ENCODE results near the gene STK10. TPM values are rescaled to one million over a fixed set of nuclear protein-coding genes. Genes with fewer than 3 reads are reported as not detected.
A peak's percentile ranks its signal among the peaks of the same experiment; 100 is the strongest.

STK10 gene
- total RNA-seq = 10 to 100 TPM in 2 of 4 donors, 1 to 10 TPM in 2; 3.3 to 24.6 (median 13.4) TPM

GRCh38 chr5:172188033-172188892, at the start of gene STK10:
Gene STK10, minus strand, starts transcription at chr5:172188224. Its CDS starts 182 bp downstream, at chr5:172188042.
- H3K36me3 ChIP-seq = no peaks in the 10 kb centered on the region
- peak within 1 kb of the TSS; percentile 71 to 84 for H3K27ac ChIP-seq
- DNase-seq = peak; percentile 83 to 91
- intact Hi-C loops (cut with DNase I; ENCODE audit: low total_unique reads) = loop anchor here (5.0 kb wide), 1 partner anchor 81 kb away; no protein-coding TSS in a partner anchor
- TF ChIP-seq POLR2A (IDR thresholded peaks at IDR 0.05) = peak in 1 of 2 donors; percentile 60
- TF ChIP-seq CTCF (IDR thresholded peaks at IDR 0.05) = peak; percentile 83 to 89 (median 87)
- H3K27me3 ChIP-seq = no peaks in the 10 kb centered on the region
- peak within 1 kb of the TSS; percentile 67 to 77 for H3K4me3 ChIP-seq
- no peaks in the 10 kb centered on the region for H3K9me3 ChIP-seq
- H3K4me1 ChIP-seq = no peaks in the 10 kb centered on the region

DNA sequence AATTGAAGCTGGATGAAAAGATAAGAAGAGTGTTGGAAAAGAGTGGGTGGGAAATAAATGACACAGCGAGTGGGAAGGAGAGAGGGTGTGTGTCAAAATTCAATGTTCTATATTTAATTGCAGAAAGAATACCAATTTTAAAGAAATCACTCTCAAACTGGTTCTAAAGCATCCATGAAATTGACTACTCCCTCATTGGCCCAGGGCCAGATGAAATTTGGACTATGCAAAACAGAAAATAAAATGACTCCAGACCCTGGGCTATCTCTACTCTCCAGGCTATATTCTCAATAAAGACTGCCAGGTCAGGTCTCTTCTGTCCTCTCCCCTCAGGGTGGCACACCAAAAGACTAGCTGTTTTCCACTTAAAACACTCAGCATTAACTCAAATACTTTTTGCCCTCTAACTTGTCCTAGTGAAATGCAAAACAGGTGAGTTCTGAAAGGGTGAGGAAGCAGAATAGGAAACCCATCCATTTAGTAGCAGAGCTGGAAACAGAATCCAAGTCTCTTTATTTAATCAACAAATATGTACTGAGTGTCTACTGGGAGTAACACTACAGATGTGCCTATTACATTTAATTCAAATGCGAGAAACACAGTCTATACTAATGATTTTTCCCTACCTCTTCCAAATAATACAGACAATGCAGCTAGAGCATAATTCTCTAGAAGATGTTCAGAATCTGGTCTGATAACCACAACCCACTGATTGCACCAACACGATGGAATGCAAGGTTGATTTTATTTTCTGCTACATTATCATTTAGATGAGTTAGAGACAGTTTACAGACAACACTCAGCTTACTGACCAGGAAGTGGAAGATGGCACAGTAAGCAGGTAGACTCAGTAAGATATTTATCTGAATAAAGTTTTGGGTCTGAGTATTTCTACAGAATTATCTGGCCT, 48.1 kb upstream of the STK10 start:
- no peaks in the 10 kb centered on the region for H3K36me3 ChIP-seq
- intact Hi-C loops (cut with DNase I; ENCODE audit: low total_unique reads) = no loop called here
- no peaks in the 10 kb centered on the region for H3K9me3 ChIP-seq
- no peak overlapping the region for H3K27ac ChIP-seq
- no peaks in the 10 kb centered on the region for H3K4me1 ChIP-seq
- H3K27me3 ChIP-seq = no peaks in the 10 kb centered on the region
- no peak overlapping the region for H3K4me3 ChIP-seq
- DNase-seq = no peak
- TF ChIP-seq CTCF (IDR thresholded peaks at IDR 0.05) = no peak

DNA sequence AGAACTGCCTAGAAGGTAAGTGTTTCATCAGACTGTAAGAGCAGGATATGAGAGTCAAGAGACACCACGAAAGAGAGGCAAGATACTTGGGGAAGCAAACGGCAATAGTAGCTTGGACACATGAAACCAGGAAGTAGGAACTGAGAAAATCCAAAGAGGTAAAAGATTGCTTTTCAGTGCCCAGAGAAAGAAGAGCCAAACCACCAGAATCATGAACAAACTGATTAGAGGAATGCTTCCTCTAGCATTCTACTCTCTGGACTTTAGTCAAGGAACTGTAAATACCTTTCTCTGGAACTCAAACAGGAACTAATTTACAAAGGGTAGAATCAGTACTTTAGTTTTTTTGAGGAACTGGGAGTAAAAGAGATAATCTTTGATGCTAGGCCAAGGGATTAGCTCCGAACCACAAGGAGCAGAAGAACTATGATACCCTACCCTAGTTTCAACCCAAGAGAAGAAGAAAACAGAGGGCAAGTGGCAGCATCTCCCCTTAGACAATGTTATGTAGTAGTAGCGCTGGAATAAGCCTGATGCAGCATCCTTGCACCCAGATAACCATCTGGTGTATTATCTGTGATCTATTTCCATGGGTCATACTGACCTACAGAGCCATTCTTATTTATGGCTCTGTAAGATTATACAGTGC, 47.2 kb upstream of the STK10 start:
- intact Hi-C loops (cut with DNase I; ENCODE audit: low total_unique reads) = no loop called here
- H3K27me3 ChIP-seq = no peaks in the 10 kb centered on the region
- no peak overlapping the region for H3K27ac ChIP-seq
- TF ChIP-seq POLR2A (IDR thresholded peaks at IDR 0.05) (no peak), CTCF (IDR thresholded peaks at IDR 0.05) (no peak)
- H3K4me1 ChIP-seq = no peaks in the 10 kb centered on the region
- H3K9me3 ChIP-seq = no peaks in the 10 kb centered on the region
- H3K4me3 ChIP-seq = no peak overlapping the region
- no peaks in the 10 kb centered on the region for H3K36me3 ChIP-seq
- no peak for DNase-seq

GRCh38 chr5:172234031-172234430, 46.0 kb upstream of the STK10 start:
- no peaks in the 10 kb centered on the region for H3K4me1 ChIP-seq
- no peaks in the 10 kb centered on the region for H3K36me3 ChIP-seq
- no peaks in the 10 kb centered on the region for H3K27me3 ChIP-seq
- no peak overlapping the region for H3K27ac ChIP-seq
- no peak for DNase-seq
- intact Hi-C loops (cut with DNase I; ENCODE audit: low total_unique reads) = no loop called here
- H3K9me3 ChIP-seq = no peaks in the 10 kb centered on the region
- no peak overlapping the region for H3K4me3 ChIP-seq
- TF ChIP-seq CTCF (IDR thresholded peaks at IDR 0.05) (no peak), POLR2A (IDR thresholded peaks at IDR 0.05) (no peak)
